Muscle layer of duodenum (tissue), 2 donors: ENCODE data around the gene PLXDC2.

Experiments used
- H3K27ac ChIP-seq: one replicate; pipeline ENCODE4 v1.7.0; 2013; ENCODE audit warnings: mild to moderate bottlenecking, low read length
- H3K27me3 ChIP-seq: one replicate; pipeline ENCODE4 v1.7.0; 2013; ENCODE audit warnings: low read depth, mild to moderate bottlenecking, control low read depth, low read length
- H3K36me3 ChIP-seq, 2 donors: one replicate each; pipeline ENCODE4 v1.7.0; 2013; ENCODE audit warnings: low read length in 2 of 2, control low read depth in 1 of 2, mild to moderate bottlenecking in 1 of 2; ENCODE audit not compliant: insufficient read depth in 2 of 2, control insufficient read depth in 1 of 2
- H3K4me1 ChIP-seq, 2 donors: one replicate each; pipeline ENCODE4 v1.7.0; 2013; ENCODE audit warnings: low read length in 2 of 2, mild to moderate bottlenecking in 2 of 2, control low read depth in 1 of 2, moderate library complexity in 1 of 2; ENCODE audit not compliant: insufficient read depth in 2 of 2, control insufficient read depth in 1 of 2
- H3K4me3 ChIP-seq, 2 donors: one replicate each; pipeline ENCODE4 v1.7.0; 2013; ENCODE audit warnings: low read length in 2 of 2, low read depth in 1 of 2, mild to moderate bottlenecking in 1 of 2
- H3K9me3 ChIP-seq, 2 donors: one replicate each; pipeline ENCODE4 v1.7.0; 2013; ENCODE audit warnings: low read length in 2 of 2, control low read depth in 1 of 2, mild to moderate bottlenecking in 1 of 2; ENCODE audit not compliant: control insufficient read depth in 1 of 2
- donor health status: healthy.

The PLXDC2 gene

GRCh38 chr10:19892270-19892669 lies 76.0 kb downstream of the PLXDC2 start:
- Histone ChIP-seq H3K27me3 (no peaks in the 10 kb centered on the region), H3K9me3 (no peaks in the 10 kb centered on the region), H3K4me1 (no peaks in the 10 kb centered on the region), H3K36me3 (no peaks in the 10 kb centered on the region), H3K27ac (no peak overlapping the region), H3K4me3 (no peak overlapping the region)

GRCh38 chr10:19892677-19893076 lies 76.4 kb downstream of the PLXDC2 start:
- H3K4me3 ChIP-seq, result no peak overlapping the region
- H3K27ac ChIP-seq, result no peak overlapping the region

GRCh38 chr10:19895500-19895899 lies 79.3 kb downstream of the PLXDC2 start:
- Histone ChIP-seq H3K9me3 (no peaks in the 10 kb centered on the region), H3K27ac (no peak overlapping the region), H3K4me3 (no peak overlapping the region), H3K27me3 (no peaks in the 10 kb centered on the region), H3K4me1 (no peaks in the 10 kb centered on the region), H3K36me3 (no peaks in the 10 kb centered on the region)

More at GRCh38 chr10:19892677-19893076, 76.4 kb downstream of the PLXDC2 start:
- Histone ChIP-seq H3K9me3 (no peaks in the 10 kb centered on the region), H3K36me3 (no peaks in the 10 kb centered on the region), H3K4me1 (no peaks in the 10 kb centered on the region), H3K27me3 (no peaks in the 10 kb centered on the region)

GRCh38 chr10:19902456-19902855 lies 86.2 kb downstream of the PLXDC2 start:
- H3K27me3 ChIP-seq, result no peaks in the 10 kb centered on the region
- H3K4me3 ChIP-seq, result no peak overlapping the region
- H3K27ac ChIP-seq, result no peak overlapping the region
- no peaks in the 10 kb centered on the region for H3K36me3 ChIP-seq
- H3K9me3 ChIP-seq, result no peaks in the 10 kb centered on the region
- no peaks in the 10 kb centered on the region for H3K4me1 ChIP-seq

- Histone ChIP-seq H3K36me3 (no peaks in the 10 kb centered on the region), H3K27me3 (no peaks in the 10 kb centered on the region), H3K9me3 (no peaks in the 10 kb centered on the region), H3K4me1 (no peaks in the 10 kb centered on the region), H3K4me3 (no peak overlapping the region), H3K27ac (no peak overlapping the region)
Observed at GRCh38 chr10:19904202-19904661, 88.0 kb downstream of the PLXDC2 start.

- Histone ChIP-seq H3K36me3 (no peaks in the 10 kb centered on the region), H3K27ac (no peak overlapping the region), H3K4me1 (no peaks in the 10 kb centered on the region), H3K4me3 (no peak overlapping the region), H3K27me3 (no peaks in the 10 kb centered on the region), H3K9me3 (no peaks in the 10 kb centered on the region)
Observed at GRCh38 chr10:19906108-19906791, 90.0 kb downstream of the PLXDC2 start.

GRCh38 chr10:19908991-19909696 lies 92.9 kb downstream of the PLXDC2 start:
- H3K27ac ChIP-seq, result no peak overlapping the region
- no peaks in the 10 kb centered on the region for H3K4me1 ChIP-seq
- no peaks in the 10 kb centered on the region for H3K27me3 ChIP-seq
- no peaks in the 10 kb centered on the region for H3K36me3 ChIP-seq
- no peaks in the 10 kb centered on the region for H3K9me3 ChIP-seq
- no peak overlapping the region for H3K4me3 ChIP-seq

- no peak overlapping the region for H3K27ac ChIP-seq
- no peaks in the 10 kb centered on the region for H3K36me3 ChIP-seq
- no peaks in the 10 kb centered on the region for H3K9me3 ChIP-seq
- no peaks in the 10 kb centered on the region for H3K4me1 ChIP-seq
- H3K27me3 ChIP-seq, result no peaks in the 10 kb centered on the region
- no peak overlapping the region for H3K4me3 ChIP-seq
Observed at GRCh38 chr10:19911886-19912285, 95.7 kb downstream of the PLXDC2 start.

- Histone ChIP-seq H3K27ac (no peak overlapping the region), H3K27me3 (no peaks in the 10 kb centered on the region), H3K36me3 (no peaks in the 10 kb centered on the region), H3K9me3 (no peaks in the 10 kb centered on the region), H3K4me1 (peaks cover 3 to 10% of the 10 kb centered on the region in 2 donors), H3K4me3 (no peak overlapping the region)
Observed at GRCh38 chr10:19913987-19914386, 97.8 kb downstream of the PLXDC2 start.

- Histone ChIP-seq H3K27me3 (no peaks in the 10 kb centered on the region), H3K9me3 (no peaks in the 10 kb centered on the region), H3K4me1 (peaks cover 3 to 21% of the 10 kb centered on the region in 2 donors), H3K4me3 (no peak overlapping the region), H3K27ac (no peak overlapping the region), H3K36me3 (no peaks in the 10 kb centered on the region)
Observed at GRCh38 chr10:19915125-19915524, 98.9 kb downstream of the PLXDC2 start.

GRCh38 chr10:19915816-19916215 lies 99.6 kb downstream of the PLXDC2 start:
- Histone ChIP-seq H3K27me3 (no peaks in the 10 kb centered on the region), H3K27ac (no peak overlapping the region), H3K36me3 (no peaks in the 10 kb centered on the region), H3K9me3 (no peaks in the 10 kb centered on the region), H3K4me1 (peaks cover 3 to 21% of the 10 kb centered on the region in 2 donors), H3K4me3 (no peak overlapping the region)
